ENCODE data around the gene TRIM64C.
"Not testable (repeated sequence)": the region's sequence is repeated elsewhere in the genome, so short reads cannot be mapped to it uniquely, and the experiment has no call there.

Gene TRIM64C

GRCh38 chr11:49059012-49059411, at the start of gene TRIM64C:
Gene TRIM64C, minus strand, starts transcription at chr11:49059112. Its CDS starts 0 bp downstream, at chr11:49059112.
- not testable (repeated sequence) for DNase-seq (ENCODE audit: low read depth)

- not testable (repeated sequence) for DNase-seq (ENCODE audit: low read depth)
Observed at GRCh38 chr11:49102356-49102755, 43.4 kb upstream of the TRIM64C start.

GRCh38 chr11:49069897-49070296, 11.0 kb upstream of the TRIM64C start:
- not testable (repeated sequence) for DNase-seq (ENCODE audit: low read depth)

- not testable (repeated sequence) for DNase-seq (ENCODE audit: low read depth)
Observed at GRCh38 chr11:49049821-49050220, 9.1 kb downstream of the TRIM64C start.

GRCh38 chr11:49048229-49048628, 10.7 kb downstream of the TRIM64C start:
- DNase-seq (ENCODE audit: low read depth), result not testable (repeated sequence)

- DNase-seq (ENCODE audit: low read depth), result not testable (repeated sequence)
Observed at GRCh38 chr11:49028523-49028922, 30.4 kb downstream of the TRIM64C start, which contains the start of gene TRIM49B. Gene TRIM49B, plus strand, starts transcription at chr11:49028823. Its CDS starts 2,777 bp downstream, at chr11:49031600.

Data from ELR (cell line).